ENCODE data around the gene TAS1R2.

Gene TAS1R2

GRCh38 chr1:18794561-18794960 lies 64.9 kb downstream of the TAS1R2 start:
- Histone ChIP-seq H3K9me3 (peaks cover 0 to 12% (median 11%) of the 10 kb centered on the region in 3 donors), H3K4me3 (no peak overlapping the region), H3K27ac (no peak overlapping the region), H3K36me3 (no peaks in the 10 kb centered on the region), H3K4me1 (no peaks in the 10 kb centered on the region), H3K27me3 (peaks cover 0 to 60% of the 10 kb centered on the region in 2 donors)
- intact Hi-C loops (cut with DNase I; ENCODE audit: low total_unique reads), result no loop called here
- DNase-seq, result no peak
- no peak for TF ChIP-seq CTCF (IDR thresholded peaks at IDR 0.05)

- peaks cover 0 to 55% of the 10 kb centered on the region in 2 donors for H3K27me3 ChIP-seq
- intact Hi-C loops (cut with DNase I; ENCODE audit: low total_unique reads), result no loop called here
- no peak for TF ChIP-seq CTCF (IDR thresholded peaks at IDR 0.05)
Measured at GRCh38 chr1:18794051-18794450, 65.4 kb downstream of the TAS1R2 start.

GRCh38 chr1:18793164-18793563 lies 66.3 kb downstream of the TAS1R2 start:
- no peak overlapping the region for H3K4me3 ChIP-seq
- peaks cover 0 to 49% of the 10 kb centered on the region in 2 donors for H3K27me3 ChIP-seq
- H3K27ac ChIP-seq, result no peak overlapping the region
- H3K9me3 ChIP-seq, result peaks cover 0 to 12% (median 11%) of the 10 kb centered on the region in 3 donors
- DNase-seq, result no peak
- TF ChIP-seq CTCF (IDR thresholded peaks at IDR 0.05), result no peak
- H3K4me1 ChIP-seq, result no peaks in the 10 kb centered on the region
- intact Hi-C loops (cut with DNase I; ENCODE audit: low total_unique reads), result no loop called here
- H3K36me3 ChIP-seq, result no peaks in the 10 kb centered on the region

More at GRCh38 chr1:18794051-18794450, 65.4 kb downstream of the TAS1R2 start:
- no peak overlapping the region for H3K4me3 ChIP-seq
- H3K27ac ChIP-seq, result no peak overlapping the region
- H3K9me3 ChIP-seq, result peaks cover 0 to 12% (median 11%) of the 10 kb centered on the region in 3 donors
- DNase-seq, result no peak
- H3K36me3 ChIP-seq, result no peaks in the 10 kb centered on the region
- no peaks in the 10 kb centered on the region for H3K4me1 ChIP-seq

- intact Hi-C loops (cut with DNase I; ENCODE audit: low total_unique reads), result no loop called here
- Histone ChIP-seq H3K27me3 (peaks cover 0 to 49% of the 10 kb centered on the region in 2 donors), H3K4me1 (no peaks in the 10 kb centered on the region), H3K27ac (no peak overlapping the region), H3K36me3 (no peaks in the 10 kb centered on the region), H3K9me3 (peaks cover 0 to 12% (median 11%) of the 10 kb centered on the region in 3 donors), H3K4me3 (no peak overlapping the region)
- no peak for TF ChIP-seq CTCF (IDR thresholded peaks at IDR 0.05)
- DNase-seq, result no peak
Measured at GRCh38 chr1:18792747-18793146, 66.7 kb downstream of the TAS1R2 start.
